Neural cell (in vitro differentiated cells): ENCODE measurements around the gene DENND1A. TPM values are rescaled to one million over a fixed set of nuclear protein-coding genes. Genes with fewer than 3 reads are reported as not detected.

Source experiments
- H2AFZ ChIP-seq: fragments of 200-600, 300-800 bp; sonication (generic), shearing (Covaris generic); 2 replicates; pipeline ENCODE4 v1.6.0; 2014; ENCODE audit warnings: low read depth, mild to moderate bottlenecking, antibody characterized with exemption, low read length, moderate library complexity
- H3F3A ChIP-seq: fragments of 200-600 bp; shearing (Covaris generic); 2 replicates; pipeline ENCODE4 v1.6.1; 2016; ENCODE audit warnings: mild to moderate bottlenecking, moderate library complexity, mixed read lengths, antibody characterized with exemption, low read length; ENCODE audit not compliant: insufficient read depth, poor library complexity, severe bottlenecking
- H3K27ac ChIP-seq: fragments of 200-600, 300-800 bp; sonication (generic), shearing (Covaris generic); 2 replicates; pipeline ENCODE4 v1.5.1; 2014; ENCODE audit warnings: mild to moderate bottlenecking, low read length, moderate library complexity
- H3K27me3 ChIP-seq: fragments of 300-800, 200-600 bp; sonication (generic), shearing (Covaris generic); 2 replicates; pipeline ENCODE4 v1.6.0; 2014; ENCODE audit warnings: mild to moderate bottlenecking, low read depth, low read length, moderate library complexity; ENCODE audit not compliant: insufficient read depth
- H3K36me3 ChIP-seq: fragments of 300-800, 200-600 bp; sonication (generic), shearing (Covaris generic); 2 replicates; pipeline ENCODE4 v1.5.1; 2014; ENCODE audit warnings: mild to moderate bottlenecking, antibody characterized with exemption, low read length, moderate library complexity; ENCODE audit not compliant: insufficient read depth
- H3K4me2 ChIP-seq: fragments of 300-800, 200-600 bp; sonication (generic), shearing (Covaris generic); 2 replicates; pipeline ENCODE4 v1.6.0; 2014; ENCODE audit warnings: mild to moderate bottlenecking, low read length
- H3K4me3 ChIP-seq: fragments of 300-800, 200-600 bp; sonication (generic), shearing (Covaris generic); 2 replicates; pipeline ENCODE4 v1.5.1; 2014; ENCODE audit warnings: mild to moderate bottlenecking, low read length, moderate library complexity
- H3K79me2 ChIP-seq: fragments of 200-600 bp; shearing (Covaris generic); replicated peaks from 2 replicates; pipeline ENCODE4 v1.6.0; 2014; ENCODE audit warnings: mild to moderate bottlenecking, low read length, moderate library complexity; ENCODE audit not compliant: insufficient read depth
- H3K9ac ChIP-seq: fragments of 300-800, 200-600 bp; sonication (generic), shearing (Covaris generic); 2 replicates; pipeline ENCODE4 v1.6.1; 2016; ENCODE audit warnings: mild to moderate bottlenecking, low read length, mixed read lengths
- H3K9me2 ChIP-seq: fragments of 200-600 bp; shearing (Covaris generic); 2 replicates; pipeline ENCODE4 v1.6.1; 2016; ENCODE audit warnings: mild to moderate bottlenecking, low read length, mixed read lengths; ENCODE audit not compliant: insufficient read depth
- H3K9me3 ChIP-seq: fragments of 200-600, 300-800 bp; sonication (generic), shearing (Covaris generic); 2 replicates; pipeline ENCODE4 v1.6.1; 2016; ENCODE audit warnings: mild to moderate bottlenecking, mixed run types, low read length, moderate library complexity, mixed read lengths
- H4K20me1 ChIP-seq: fragments of 200-600 bp; shearing (Covaris generic); 2 replicates; pipeline ENCODE4 v1.6.1; 2016; ENCODE audit warnings: mild to moderate bottlenecking, mixed run types; ENCODE audit not compliant: insufficient read depth
- CTCF ChIP-seq: fragments of 450-650 bp; IDR thresholded peaks from 2 replicates; pipeline ENCODE4 v1.5.1; 2014; ENCODE audit warnings: antibody characterized with exemption, mild to moderate bottlenecking, moderate library complexity; ENCODE audit not compliant: poor library complexity, severe bottlenecking
- EP300 ChIP-seq: fragments of 450-650 bp; conservative IDR thresholded peaks from 2 replicates; pipeline ENCODE4 v1.6.1; 2014; ENCODE audit warnings: antibody characterized with exemption, mild to moderate bottlenecking, moderate library complexity; ENCODE audit not compliant: poor library complexity, severe bottlenecking
- EZH2 ChIP-seq: fragments of 200-600, 300-800 bp; shearing (Covaris generic), sonication (generic); IDR thresholded peaks from 2 replicates; pipeline ENCODE4 v1.6.1; 2014; ENCODE audit warnings: antibody characterized with exemption, low read length, borderline replicate concordance, mild to moderate bottlenecking; ENCODE audit not compliant: insufficient read depth, poor library complexity, severe bottlenecking
- MXI1 ChIP-seq: fragments of 450-650 bp; conservative IDR thresholded peaks from 2 replicates; pipeline ENCODE4 v1.6.1; 2014; ENCODE audit warnings: antibody characterized with exemption, mild to moderate bottlenecking; ENCODE audit not compliant: poor library complexity, severe bottlenecking
- POLR2AphosphoS5 ChIP-seq: IDR thresholded peaks from 2 replicates; pipeline ENCODE4 v1.6.1; 2012
- RAD21 ChIP-seq: fragments of 450-650 bp; conservative IDR thresholded peaks from 2 replicates; pipeline ENCODE4 v1.6.1; 2014; ENCODE audit warnings: antibody characterized with exemption, mild to moderate bottlenecking, moderate library complexity
- REST ChIP-seq: IDR thresholded peaks from 2 replicates; pipeline ENCODE4 v1.6.1; 2012; ENCODE audit warnings: borderline replicate concordance
- SMC3 ChIP-seq: fragments of 450-650 bp; conservative IDR thresholded peaks from 2 replicates; pipeline ENCODE4 v1.6.1; 2014; ENCODE audit warnings: antibody characterized with exemption, mild to moderate bottlenecking, moderate library complexity; ENCODE audit not compliant: poor library complexity
- TAF1 ChIP-seq: IDR thresholded peaks from 2 replicates; pipeline ENCODE4 v1.6.1; 2012; ENCODE audit warnings: low read depth
- polyA plus RNA-seq: library from polyadenylated mRNA; depleted of rRNA; stranded (reverse); fragments of >200 nt; gene quantifications from 2 replicates; pipeline ENCODE4 v1.2.3, GENCODE V29; 2014

Gene DENND1A
- polyA plus RNA-seq, 1 donor from 2014 or later, result 2.3 TPM

- H3K9me3 ChIP-seq, result no peaks in the 10 kb centered on the region
- no peak overlapping the region for H3K4me2 ChIP-seq
- no peaks in the 10 kb centered on the region for H3F3A ChIP-seq
- no peaks in the 10 kb centered on the region for H3K36me3 ChIP-seq
- no peak for TF ChIP-seq CTCF
- TF ChIP-seq SMC3, result no peak
- TF ChIP-seq REST, result no peak
- no peak for TF ChIP-seq TAF1
- TF ChIP-seq POLR2AphosphoS5, result no peak
- TF ChIP-seq EZH2, result no peak
- TF ChIP-seq MXI1, result no peak
- no peak for TF ChIP-seq EP300
- no peak for TF ChIP-seq RAD21
- no peak overlapping the region for H3K27ac ChIP-seq
- no peak overlapping the region for H3K4me3 ChIP-seq
- H3K9ac ChIP-seq, result no peak overlapping the region
- H3K9me2 ChIP-seq, result no peaks in the 10 kb centered on the region
- H3K27me3 ChIP-seq, result no peaks in the 10 kb centered on the region
- no peaks in the 10 kb centered on the region for H3K79me2 ChIP-seq
- no peak overlapping the region for H2AFZ ChIP-seq
- no peaks in the 10 kb centered on the region for H4K20me1 ChIP-seq
Observed at GRCh38 chr9:123640792-123641222, 289.1 kb downstream of the DENND1A start.

GRCh38 chr9:123639743-123640142 is 290.2 kb downstream of the DENND1A start:
- H3K27me3 ChIP-seq, result no peaks in the 10 kb centered on the region
- H3K9me3 ChIP-seq, result no peaks in the 10 kb centered on the region

More at GRCh38 chr9:123639743-123640142, 290.2 kb downstream of the DENND1A start:
- no peak for TF ChIP-seq POLR2AphosphoS5
- no peak for TF ChIP-seq TAF1
- Histone ChIP-seq H3K9ac (no peak overlapping the region), H3K4me3 (no peak overlapping the region), H2AFZ (no peak overlapping the region), H3K79me2 (no peaks in the 10 kb centered on the region), H3K9me2 (no peaks in the 10 kb centered on the region), H4K20me1 (no peaks in the 10 kb centered on the region), H3K27ac (no peak overlapping the region), H3F3A (no peaks in the 10 kb centered on the region), H3K4me2 (no peak overlapping the region), H3K36me3 (no peaks in the 10 kb centered on the region)
